ENCODE measurements around the gene DYRK1A. TPM values are rescaled to one million over a fixed set of nuclear protein-coding genes. Genes with fewer than 3 reads are reported as not detected.

Gene DYRK1A
- total and polyA plus RNA-seq, 10 of the 15 experiments (the other 5 are each of a cell fraction or from before 2014, with no cell fraction given) = 2.4 to 68.6 (median 30.7) TPM

GRCh38 chr21:37341254-37341960, 25.2 kb upstream of the DYRK1A start (continued):
- TF ChIP-seq TCF7 (IDR thresholded peaks at IDR 0.05; ENCODE audit: borderline replicate concordance) (no peak), SPI1 (IDR thresholded peaks at IDR 0.05; ENCODE audit: borderline replicate concordance, insufficient read depth, low read depth, low read length) (no peak), RFX5 (IDR thresholded peaks at IDR 0.05; ENCODE audit: low read depth, low read length) (no peak), PAX8 (IDR thresholded peaks at IDR 0.05) (no peak), YY1 (IDR thresholded peaks at IDR 0.05; ENCODE audit: low read depth, low read length) (no peak), RAD21 (IDR thresholded peaks at IDR 0.05; ENCODE audit: insufficient read depth, low read depth, low read length) (no peak)
- TF ChIP-seq, protein P1, sequence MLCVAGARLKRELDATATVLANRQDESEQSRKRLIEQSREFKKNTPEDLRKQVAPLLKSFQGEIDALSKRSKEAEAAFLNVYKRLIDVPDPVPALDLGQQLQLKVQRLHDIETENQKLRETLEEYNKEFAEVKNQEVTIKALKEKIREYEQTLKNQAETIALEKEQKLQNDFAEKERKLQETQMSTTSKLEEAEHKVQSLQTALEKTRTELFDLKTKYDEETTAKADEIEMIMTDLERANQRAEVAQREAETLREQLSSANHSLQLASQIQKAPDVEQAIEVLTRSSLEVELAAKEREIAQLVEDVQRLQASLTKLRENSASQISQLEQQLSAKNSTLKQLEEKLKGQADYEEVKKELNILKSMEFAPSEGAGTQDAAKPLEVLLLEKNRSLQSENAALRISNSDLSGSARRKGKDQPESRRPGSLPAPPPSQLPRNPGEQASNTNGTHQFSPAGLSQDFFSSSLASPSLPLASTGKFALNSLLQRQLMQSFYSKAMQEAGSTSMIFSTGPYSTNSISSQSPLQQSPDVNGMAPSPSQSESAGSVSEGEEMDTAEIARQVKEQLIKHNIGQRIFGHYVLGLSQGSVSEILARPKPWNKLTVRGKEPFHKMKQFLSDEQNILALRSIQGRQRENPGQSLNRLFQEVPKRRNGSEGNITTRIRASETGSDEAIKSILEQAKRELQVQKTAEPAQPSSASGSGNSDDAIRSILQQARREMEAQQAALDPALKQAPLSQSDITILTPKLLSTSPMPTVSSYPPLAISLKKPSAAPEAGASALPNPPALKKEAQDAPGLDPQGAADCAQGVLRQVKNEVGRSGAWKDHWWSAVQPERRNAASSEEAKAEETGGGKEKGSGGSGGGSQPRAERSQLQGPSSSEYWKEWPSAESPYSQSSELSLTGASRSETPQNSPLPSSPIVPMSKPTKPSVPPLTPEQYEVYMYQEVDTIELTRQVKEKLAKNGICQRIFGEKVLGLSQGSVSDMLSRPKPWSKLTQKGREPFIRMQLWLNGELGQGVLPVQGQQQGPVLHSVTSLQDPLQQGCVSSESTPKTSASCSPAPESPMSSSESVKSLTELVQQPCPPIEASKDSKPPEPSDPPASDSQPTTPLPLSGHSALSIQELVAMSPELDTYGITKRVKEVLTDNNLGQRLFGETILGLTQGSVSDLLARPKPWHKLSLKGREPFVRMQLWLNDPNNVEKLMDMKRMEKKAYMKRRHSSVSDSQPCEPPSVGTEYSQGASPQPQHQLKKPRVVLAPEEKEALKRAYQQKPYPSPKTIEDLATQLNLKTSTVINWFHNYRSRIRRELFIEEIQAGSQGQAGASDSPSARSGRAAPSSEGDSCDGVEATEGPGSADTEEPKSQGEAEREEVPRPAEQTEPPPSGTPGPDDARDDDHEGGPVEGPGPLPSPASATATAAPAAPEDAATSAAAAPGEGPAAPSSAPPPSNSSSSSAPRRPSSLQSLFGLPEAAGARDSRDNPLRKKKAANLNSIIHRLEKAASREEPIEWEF (IDR thresholded peaks at IDR 0.05; ENCODE audit: insufficient replicate concordance, low read depth, low read length) = no peak

Data from GM12878 (cell line).